A549 (cell line): Measurements from ENCODE around the gene GPR137B. TPM values are rescaled to one million over a fixed set of nuclear protein-coding genes. Genes with fewer than 3 reads are reported as not detected.

Source experiments
- ATAC-seq, 2 experiments: fragments of 200-7000 bp in 1 of 2; fragments of >200 bp in 1 of 2; cut with Nextera tagmentation in 1 of 2; cut with Tn5 transposase in 1 of 2; 3 replicates each; pipeline versions ENCODE4 v1.8.0 to v1.9.1; 2018 to 2020; ENCODE audit warnings: mild to moderate bottlenecking in 1 of 2, moderate library complexity in 1 of 2
- CTCF ChIA-PET: fragments of 300-600 bp; sonication (Branson Sonifier 250); formaldehyde crosslinking; extraction: SDS; loops from one replicate; lab custom pipeline; 2021; ENCODE audit warnings: antibody characterized with exemption, inconsistent platforms; lab: Yijun Ruan, JAX
- POLR2A ChIA-PET: fragments of 350-600 bp; formaldehyde crosslinking; extraction: SDS; loops from one replicate; lab custom pipeline; 2021; ENCODE audit warnings: antibody characterized with exemption, inconsistent platforms; lab: Yijun Ruan, JAX
- DNase-seq, 2 experiments: peaks; one replicate each; pipeline versions ENCODE4 v3.0.0 to v3.0.0-alpha.2; 2011 to 2016; ENCODE audit warnings: low read depth in 1 of 2, low spot score in 1 of 2
- FAIRE-seq: peaks from 2 replicates; lab custom pipeline; 2011; peaks lifted over from hg19 to GRCh38; lab: Jason Lieb, UNC
- H3K27ac ChIP-seq, 2 experiments: fragments of >200 bp; sonication (Bioruptor Twin); formaldehyde crosslinking; 3 replicates each; pipeline ENCODE4 v1.5.1; 2016 to 2017
- H3K4me1 ChIP-seq: fragments of >200 bp; sonication (Bioruptor Twin); formaldehyde crosslinking; 3 replicates; pipeline ENCODE4 v1.6.1; 2016
- H3K4me2 ChIP-seq: fragments of >200 bp; sonication (Bioruptor Twin); formaldehyde crosslinking; 3 replicates; pipeline ENCODE4 v1.6.1; 2016
- H3K4me3 ChIP-seq: fragments of >200 bp; sonication (Bioruptor Twin); formaldehyde crosslinking; 3 replicates; pipeline ENCODE4 v1.5.1; 2016
- H3K9me3 ChIP-seq: fragments of >200 bp; sonication (Bioruptor Twin); formaldehyde crosslinking; 3 replicates; pipeline ENCODE4 v1.6.1; 2016
- ATOH8 ChIP-seq: fragments of 250-450 bp; sonication (Bioruptor Pico); IDR thresholded peaks from 2 replicates; pipeline ENCODE4 v1.5.0; 2020; ENCODE audit warnings: low read depth, mild to moderate bottlenecking, moderate library complexity
- BCL3 ChIP-seq: fragments of >200 bp; sonication (Bioruptor Twin); formaldehyde crosslinking; IDR thresholded peaks from 3 replicates; pipeline ENCODE4 v1.6.1; 2016
- BHLHE40 ChIP-seq: IDR thresholded peaks from 2 replicates; pipeline ENCODE4 v1.6.1; 2012; ENCODE audit warnings: low read depth, low read length, inconsistent platforms
- CEBPB ChIP-seq, 2 experiments: fragments of >200 bp in 1 of 2; sonication (Bioruptor Twin) in 1 of 2; formaldehyde crosslinking in 1 of 2; IDR thresholded peaks; 2 replicates each; pipeline ENCODE4 v1.6.1; 2012 to 2016
- CHD4 ChIP-seq: fragments of 200-600 bp; sonication (generic); IDR thresholded peaks from 2 replicates; pipeline ENCODE4 v1.6.1; 2016; ENCODE audit warnings: antibody characterized with exemption, mild to moderate bottlenecking, borderline replicate concordance
- E2F6 ChIP-seq: IDR thresholded peaks from 2 replicates; pipeline ENCODE4 v1.6.1; 2012; ENCODE audit warnings: low read depth, borderline replicate concordance
- ESRRA ChIP-seq: fragments of 150-350 bp; IDR thresholded peaks from 2 replicates; pipeline ENCODE4 v1.6.1; 2014; ENCODE audit warnings: mild to moderate bottlenecking, low read length, borderline replicate concordance
- FOSB ChIP-seq: fragments of 250-450 bp; sonication (Bioruptor Pico); IDR thresholded peaks from 2 replicates; pipeline ENCODE4 v1.5.0; 2020; ENCODE audit warnings: mild to moderate bottlenecking, moderate library complexity
- FOSL2 ChIP-seq, 2 experiments: fragments of 450-650 bp in 1 of 2; fragments of >200 bp in 1 of 2; sonication (Bioruptor Twin) in 1 of 2; formaldehyde crosslinking; IDR thresholded peaks; 2 replicates each; pipeline versions ENCODE4 v1.5.0 to v1.6.1; 2016 to 2020; ENCODE audit warnings: mild to moderate bottlenecking in 1 of 2, moderate library complexity in 1 of 2
- FOXS1 ChIP-seq: fragments of 250-450 bp; sonication (Bioruptor Pico); IDR thresholded peaks from 2 replicates; pipeline ENCODE4 v1.5.0; 2020; ENCODE audit warnings: mild to moderate bottlenecking, moderate library complexity
- GATA3 ChIP-seq: IDR thresholded peaks from 2 replicates; pipeline ENCODE4 v1.6.1; 2012; ENCODE audit warnings: borderline replicate concordance
- HDAC2 ChIP-seq: fragments of 200-600 bp; sonication (generic); IDR thresholded peaks from 2 replicates; pipeline ENCODE4 v1.6.1; 2016
- HOXA7 ChIP-seq: fragments of 250-450 bp; sonication (Bioruptor Pico); IDR thresholded peaks from 2 replicates; pipeline ENCODE4 v1.5.0; 2020; ENCODE audit warnings: mild to moderate bottlenecking, moderate library complexity
- JUN ChIP-seq, 2 experiments: fragments of >200 bp; sonication (Bioruptor Twin); formaldehyde crosslinking; IDR thresholded peaks; 2 replicates in 1 of 2; 3 replicates in 1 of 2; pipeline ENCODE4 v1.6.1; 2016 to 2017
- KDM1A ChIP-seq: fragments of 200-600 bp; sonication (generic); IDR thresholded peaks from 2 replicates; pipeline ENCODE4 v1.6.1; 2016; ENCODE audit warnings: low read depth, mild to moderate bottlenecking
- NPAS2 ChIP-seq: fragments of 250-450 bp; sonication (Bioruptor Pico); IDR thresholded peaks from 2 replicates; pipeline ENCODE4 v1.8.0; 2022; ENCODE audit warnings: mild to moderate bottlenecking, moderate library complexity, borderline replicate concordance
- NR3C1 ChIP-seq: fragments of >200 bp; sonication (Bioruptor Twin); formaldehyde crosslinking; IDR thresholded peaks from 3 replicates; pipeline ENCODE4 v1.6.1; 2017
- POLR2A ChIP-seq: IDR thresholded peaks from 2 replicates; pipeline ENCODE4 v1.6.1; 2012; ENCODE audit warnings: mild to moderate bottlenecking, low read length
- RAD21 ChIP-seq, 2 experiments: fragments of >200 bp in 1 of 2; sonication (Bioruptor Twin) in 1 of 2; formaldehyde crosslinking in 1 of 2; IDR thresholded peaks in 1 of 2; conservative IDR thresholded peaks in 1 of 2; 2 replicates in 1 of 2; 3 replicates in 1 of 2; pipeline ENCODE4 v1.6.1; 2012 to 2018; ENCODE audit warnings: inconsistent platforms in 1 of 2
- SREBF2 ChIP-seq: fragments of 450-650 bp; IDR thresholded peaks from 2 replicates; pipeline ENCODE4 v1.6.1; 2014; ENCODE audit warnings: mild to moderate bottlenecking, moderate library complexity
- TFCP2L1 ChIP-seq: fragments of 250-450 bp; sonication (Bioruptor Pico); IDR thresholded peaks from 2 replicates; pipeline ENCODE4 v1.5.0; 2021; ENCODE audit warnings: mild to moderate bottlenecking
- USF2 ChIP-seq: fragments of 450-650 bp; IDR thresholded peaks from 2 replicates; pipeline ENCODE4 v1.6.1; 2014; ENCODE audit warnings: antibody characterized with exemption
- ZC3H11A ChIP-seq: fragments of 450-650 bp; IDR thresholded peaks from 2 replicates; pipeline ENCODE4 v1.6.1; 2014; ENCODE audit warnings: antibody characterized with exemption, mild to moderate bottlenecking
- WGBS: methylation state at CpG from one replicate; pipeline ENCODE4 v1.1.6; 2017; ENCODE audit errors: missing lambda C conversion rate; 5-methylcytosine and 5-hydroxymethylcytosine counted together
- polyA plus RNA-seq, 4 experiments: library from polyadenylated mRNA; depleted of rRNA in 3 of 4; stranded (reverse); fragments of >200 nt; fragmentation: RNase III in 1 of 4; extraction: RNeasy Plus Mini Kit Qiagen cat#74134 plus additional on column Dnase treatment in 1 of 4; gene quantifications; 2 replicates in 3 of 4; 3 replicates in 1 of 4; pipeline ENCODE4 v1.2.3, GENCODE V29; 2011 to 2017

GPR137B gene
- polyA plus RNA-seq, 2 of the 4 experiments (the other 2 are of a cell fraction): 5.8 to 9.2 TPM

GRCh38 chr1:236107121-236107907 is 35.0 kb upstream of the GPR137B start:
- Histone ChIP-seq H3K4me2 (no peak overlapping the region), H3K4me3 (no peak overlapping the region), H3K4me1 (no peaks in the 10 kb centered on the region), H3K9me3 (no peaks in the 10 kb centered on the region), H3K27ac (no peak overlapping the region)
- no peak for ATAC-seq
- WGBS: 55% methylated on average over 9 of the region's 9 CpGs
- POLR2A ChIA-PET: no interaction called here
- no peak for FAIRE-seq
- DNase-seq: no peak
- TF ChIP-seq KDM1A: no peak
- no peak for TF ChIP-seq BCL3
- no peak for TF ChIP-seq USF2
- TF ChIP-seq NPAS2 (CRISPR knock-in tag): no peak
- no peak for TF ChIP-seq GATA3
- no peak for TF ChIP-seq TFCP2L1
- TF ChIP-seq NR3C1: no peak
- no peak for TF ChIP-seq ESRRA
- no peak for TF ChIP-seq HOXA7 (CRISPR knock-in tag)
- TF ChIP-seq ATOH8 (CRISPR knock-in tag): no peak
- no peak for TF ChIP-seq FOXS1
- no peak for TF ChIP-seq FOSL2 (IDR thresholded peaks at IDR 0.05)
- TF ChIP-seq FOSL2 (CRISPR knock-in tag; IDR thresholded peaks at IDR 0.05): no peak
- no peak for TF ChIP-seq POLR2A
- no peak for TF ChIP-seq E2F6
- no peak for TF ChIP-seq FOSB (CRISPR knock-in tag)
- TF ChIP-seq BHLHE40: no peak
- TF ChIP-seq HDAC2: no peak
- TF ChIP-seq ZC3H11A: no peak
- TF ChIP-seq, all 56 proteins: peak for 0
- CTCF ChIA-PET: interaction anchor here (0.6 to 7.7 kb wide), 7 partner anchors 17 to 420 kb away, joined by 3 to 110 read pairs (median 4); no protein-coding TSS in a partner anchor

- TF ChIP-seq ESRRA (no peak), JUN (IDR thresholded peaks at IDR 0.05) (no peak), RAD21 (conservative IDR thresholded peaks at IDR 0.05 in 1 of 2, IDR thresholded peaks at IDR 0.05 in 1 of 2) (no peak), CHD4 (no peak), CEBPB (IDR thresholded peaks at IDR 0.05) (peak; percentile 6 to 74; a peak in 2 of 4 replicates), USF2 (no peak), SREBF2 (no peak)
- CTCF ChIA-PET: interaction anchor here (0.8 to 7.7 kb wide), 13 partner anchors 8 to 465 kb away, joined by 3 to 110 read pairs (median 4); no protein-coding TSS in a partner anchor
- H3K27ac ChIP-seq: no peak overlapping the region
- no peak for FAIRE-seq
- no peak overlapping the region for H3K4me3 ChIP-seq
- H3K4me2 ChIP-seq: no peak overlapping the region
- 88% methylated on average over 7 of the region's 7 CpGs for WGBS
- H3K4me1 ChIP-seq: no peaks in the 10 kb centered on the region
- H3K9me3 ChIP-seq: no peaks in the 10 kb centered on the region
- ATAC-seq: no peak
- POLR2A ChIA-PET: no interaction called here
- DNase-seq: no peak
These were observed 34.2 kb upstream of the GPR137B start for GRCh38 chr1:236108027-236108648.
